ENCODE data around the gene EIF4E1B.

DNA sequence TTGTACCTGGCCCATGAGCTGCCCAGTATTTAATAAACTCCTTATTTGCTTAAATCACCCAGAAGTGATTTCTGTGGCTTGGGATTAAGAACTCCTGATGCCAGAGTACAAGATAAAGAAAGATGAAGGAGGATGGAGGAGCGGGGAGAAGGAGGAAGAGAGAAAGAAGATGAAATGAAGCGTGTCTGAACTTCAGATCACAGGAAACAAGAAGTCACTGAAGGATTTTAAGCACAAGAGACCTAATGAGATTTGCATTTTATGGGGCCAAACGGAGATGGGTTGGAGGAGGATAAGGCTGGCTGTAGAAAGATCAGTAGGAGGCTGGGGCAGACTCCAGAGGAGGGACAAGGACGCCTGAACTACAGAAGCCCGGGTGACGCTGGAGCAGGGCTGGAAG, 3.1 kb downstream of the EIF4E1B start:
- TF ChIP-seq YY1 (IDR thresholded peaks at IDR 0.05) (no peak), TAF1 (conservative IDR thresholded peaks at IDR 0.05) (no peak)
- TF ChIP-seq, protein P1, sequence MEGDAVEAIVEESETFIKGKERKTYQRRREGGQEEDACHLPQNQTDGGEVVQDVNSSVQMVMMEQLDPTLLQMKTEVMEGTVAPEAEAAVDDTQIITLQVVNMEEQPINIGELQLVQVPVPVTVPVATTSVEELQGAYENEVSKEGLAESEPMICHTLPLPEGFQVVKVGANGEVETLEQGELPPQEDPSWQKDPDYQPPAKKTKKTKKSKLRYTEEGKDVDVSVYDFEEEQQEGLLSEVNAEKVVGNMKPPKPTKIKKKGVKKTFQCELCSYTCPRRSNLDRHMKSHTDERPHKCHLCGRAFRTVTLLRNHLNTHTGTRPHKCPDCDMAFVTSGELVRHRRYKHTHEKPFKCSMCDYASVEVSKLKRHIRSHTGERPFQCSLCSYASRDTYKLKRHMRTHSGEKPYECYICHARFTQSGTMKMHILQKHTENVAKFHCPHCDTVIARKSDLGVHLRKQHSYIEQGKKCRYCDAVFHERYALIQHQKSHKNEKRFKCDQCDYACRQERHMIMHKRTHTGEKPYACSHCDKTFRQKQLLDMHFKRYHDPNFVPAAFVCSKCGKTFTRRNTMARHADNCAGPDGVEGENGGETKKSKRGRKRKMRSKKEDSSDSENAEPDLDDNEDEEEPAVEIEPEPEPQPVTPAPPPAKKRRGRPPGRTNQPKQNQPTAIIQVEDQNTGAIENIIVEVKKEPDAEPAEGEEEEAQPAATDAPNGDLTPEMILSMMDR (IDR thresholded peaks at IDR 0.05; ENCODE audit: low read depth, low read length, missing input control), result no peak
- TF ChIP-seq, protein P2, sequence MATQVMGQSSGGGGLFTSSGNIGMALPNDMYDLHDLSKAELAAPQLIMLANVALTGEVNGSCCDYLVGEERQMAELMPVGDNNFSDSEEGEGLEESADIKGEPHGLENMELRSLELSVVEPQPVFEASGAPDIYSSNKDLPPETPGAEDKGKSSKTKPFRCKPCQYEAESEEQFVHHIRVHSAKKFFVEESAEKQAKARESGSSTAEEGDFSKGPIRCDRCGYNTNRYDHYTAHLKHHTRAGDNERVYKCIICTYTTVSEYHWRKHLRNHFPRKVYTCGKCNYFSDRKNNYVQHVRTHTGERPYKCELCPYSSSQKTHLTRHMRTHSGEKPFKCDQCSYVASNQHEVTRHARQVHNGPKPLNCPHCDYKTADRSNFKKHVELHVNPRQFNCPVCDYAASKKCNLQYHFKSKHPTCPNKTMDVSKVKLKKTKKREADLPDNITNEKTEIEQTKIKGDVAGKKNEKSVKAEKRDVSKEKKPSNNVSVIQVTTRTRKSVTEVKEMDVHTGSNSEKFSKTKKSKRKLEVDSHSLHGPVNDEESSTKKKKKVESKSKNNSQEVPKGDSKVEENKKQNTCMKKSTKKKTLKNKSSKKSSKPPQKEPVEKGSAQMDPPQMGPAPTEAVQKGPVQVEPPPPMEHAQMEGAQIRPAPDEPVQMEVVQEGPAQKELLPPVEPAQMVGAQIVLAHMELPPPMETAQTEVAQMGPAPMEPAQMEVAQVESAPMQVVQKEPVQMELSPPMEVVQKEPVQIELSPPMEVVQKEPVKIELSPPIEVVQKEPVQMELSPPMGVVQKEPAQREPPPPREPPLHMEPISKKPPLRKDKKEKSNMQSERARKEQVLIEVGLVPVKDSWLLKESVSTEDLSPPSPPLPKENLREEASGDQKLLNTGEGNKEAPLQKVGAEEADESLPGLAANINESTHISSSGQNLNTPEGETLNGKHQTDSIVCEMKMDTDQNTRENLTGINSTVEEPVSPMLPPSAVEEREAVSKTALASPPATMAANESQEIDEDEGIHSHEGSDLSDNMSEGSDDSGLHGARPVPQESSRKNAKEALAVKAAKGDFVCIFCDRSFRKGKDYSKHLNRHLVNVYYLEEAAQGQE (IDR thresholded peaks at IDR 0.05), result no peak
- TF ChIP-seq, protein P3, sequence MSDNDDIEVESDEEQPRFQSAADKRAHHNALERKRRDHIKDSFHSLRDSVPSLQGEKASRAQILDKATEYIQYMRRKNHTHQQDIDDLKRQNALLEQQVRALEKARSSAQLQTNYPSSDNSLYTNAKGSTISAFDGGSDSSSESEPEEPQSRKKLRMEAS (IDR thresholded peaks at IDR 0.05), result no peak

Measured in liver (tissue), 3 donors.